ENCODE data around the gene DUOX1. TPM values are rescaled to one million over a fixed set of nuclear protein-coding genes. Genes with fewer than 3 reads are reported as not detected.

The DUOX1 gene
- polyA plus RNA-seq, 3 donors, result 0.22 TPM; not detected in 2

DNA sequence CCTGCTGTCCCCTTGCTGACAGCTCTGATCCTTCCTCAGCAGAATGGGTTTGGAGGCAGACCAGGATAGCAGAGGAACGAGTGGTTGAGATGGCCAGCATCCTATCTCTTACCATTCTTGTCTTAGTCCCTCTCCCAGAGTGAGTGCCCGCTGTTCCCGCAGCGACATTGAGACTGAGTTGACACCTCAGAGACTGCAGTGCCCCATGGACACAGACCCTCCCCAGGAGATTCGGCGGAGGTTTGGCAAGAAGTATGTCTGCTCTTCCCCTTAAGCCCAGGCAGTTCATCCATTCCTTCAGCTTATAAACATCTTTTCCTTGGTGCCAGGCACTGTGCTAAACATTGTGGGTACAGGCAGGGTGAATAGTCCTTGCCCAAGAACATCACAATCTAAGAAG is 21.2 kb downstream of the DUOX1 start:
- Histone ChIP-seq H2AFZ (ENCODE audit: insufficient read depth, low read depth, low read length, poor library complexity, severe bottlenecking) (no peak overlapping the region), H3K4me1 (ENCODE audit: control insufficient read depth in 1 of 2, insufficient read depth in 2 of 2, low read length in 2 of 2) (no peaks in the 10 kb centered on the region), H3K9ac (ENCODE audit: insufficient read depth, low read length, poor library complexity, severe bottlenecking) (no peak overlapping the region), H4K20me1 (ENCODE audit: insufficient read depth, low read length) (no peaks in the 10 kb centered on the region), H3K27ac (ENCODE audit: low read depth in 1 of 2, low read length in 2 of 2) (no peak overlapping the region), H3K36me3 (replicated peaks in 1 of 2; ENCODE audit: control insufficient read depth in 1 of 2, insufficient read depth in 2 of 2, low read length in 2 of 2) (no peaks in the 10 kb centered on the region), H3K4me3 (replicated peaks in 1 of 3; ENCODE audit: low read depth in 2 of 3, low read length in 3 of 3) (no peak overlapping the region), H3K9me3 (replicated peaks in 1 of 2; ENCODE audit: control insufficient read depth in 1 of 2, insufficient read depth in 1 of 2, low read length in 2 of 2) (no peaks in the 10 kb centered on the region), H3K79me2 (ENCODE audit: insufficient read depth, low read length) (no peaks in the 10 kb centered on the region), H3K4me2 (replicated peaks; ENCODE audit: extremely low read depth, low read length, poor library complexity, severe bottlenecking) (no peak overlapping the region), H3K27me3 (ENCODE audit: control insufficient read depth in 2 of 2, insufficient read depth in 2 of 2, low read length in 2 of 2) (no peaks in the 10 kb centered on the region)
- no peaks in the 10 kb centered on the region for H3K4me1 Mint-ChIP-seq
- DNase-seq, result no peak
- intact Hi-C loops (cut with micrococcal nuclease), result no loop called here
- H3K4me3 Mint-ChIP-seq, result no peak overlapping the region
- peaks cover 0 to 3% (median 0%) of the 10 kb centered on the region in 7 donors for H3K9me3 Mint-ChIP-seq
- H3K27ac Mint-ChIP-seq, result no peak overlapping the region
- 97% methylated on average over 6 of the region's 6 CpGs for WGBS (ENCODE audit: insufficient coverage)
- peaks cover 0 to 7% of the 10 kb centered on the region in 2 donors for H3K36me3 Mint-ChIP-seq
- TF ChIP-seq, protein P1, sequence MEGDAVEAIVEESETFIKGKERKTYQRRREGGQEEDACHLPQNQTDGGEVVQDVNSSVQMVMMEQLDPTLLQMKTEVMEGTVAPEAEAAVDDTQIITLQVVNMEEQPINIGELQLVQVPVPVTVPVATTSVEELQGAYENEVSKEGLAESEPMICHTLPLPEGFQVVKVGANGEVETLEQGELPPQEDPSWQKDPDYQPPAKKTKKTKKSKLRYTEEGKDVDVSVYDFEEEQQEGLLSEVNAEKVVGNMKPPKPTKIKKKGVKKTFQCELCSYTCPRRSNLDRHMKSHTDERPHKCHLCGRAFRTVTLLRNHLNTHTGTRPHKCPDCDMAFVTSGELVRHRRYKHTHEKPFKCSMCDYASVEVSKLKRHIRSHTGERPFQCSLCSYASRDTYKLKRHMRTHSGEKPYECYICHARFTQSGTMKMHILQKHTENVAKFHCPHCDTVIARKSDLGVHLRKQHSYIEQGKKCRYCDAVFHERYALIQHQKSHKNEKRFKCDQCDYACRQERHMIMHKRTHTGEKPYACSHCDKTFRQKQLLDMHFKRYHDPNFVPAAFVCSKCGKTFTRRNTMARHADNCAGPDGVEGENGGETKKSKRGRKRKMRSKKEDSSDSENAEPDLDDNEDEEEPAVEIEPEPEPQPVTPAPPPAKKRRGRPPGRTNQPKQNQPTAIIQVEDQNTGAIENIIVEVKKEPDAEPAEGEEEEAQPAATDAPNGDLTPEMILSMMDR (IDR thresholded peaks at IDR 0.05), result no peak
- peaks cover 3 to 7% (median 6%) of the 10 kb centered on the region in 3 donors for H3K27me3 Mint-ChIP-seq (ENCODE audit: low read depth in 3 of 3)

DNA sequence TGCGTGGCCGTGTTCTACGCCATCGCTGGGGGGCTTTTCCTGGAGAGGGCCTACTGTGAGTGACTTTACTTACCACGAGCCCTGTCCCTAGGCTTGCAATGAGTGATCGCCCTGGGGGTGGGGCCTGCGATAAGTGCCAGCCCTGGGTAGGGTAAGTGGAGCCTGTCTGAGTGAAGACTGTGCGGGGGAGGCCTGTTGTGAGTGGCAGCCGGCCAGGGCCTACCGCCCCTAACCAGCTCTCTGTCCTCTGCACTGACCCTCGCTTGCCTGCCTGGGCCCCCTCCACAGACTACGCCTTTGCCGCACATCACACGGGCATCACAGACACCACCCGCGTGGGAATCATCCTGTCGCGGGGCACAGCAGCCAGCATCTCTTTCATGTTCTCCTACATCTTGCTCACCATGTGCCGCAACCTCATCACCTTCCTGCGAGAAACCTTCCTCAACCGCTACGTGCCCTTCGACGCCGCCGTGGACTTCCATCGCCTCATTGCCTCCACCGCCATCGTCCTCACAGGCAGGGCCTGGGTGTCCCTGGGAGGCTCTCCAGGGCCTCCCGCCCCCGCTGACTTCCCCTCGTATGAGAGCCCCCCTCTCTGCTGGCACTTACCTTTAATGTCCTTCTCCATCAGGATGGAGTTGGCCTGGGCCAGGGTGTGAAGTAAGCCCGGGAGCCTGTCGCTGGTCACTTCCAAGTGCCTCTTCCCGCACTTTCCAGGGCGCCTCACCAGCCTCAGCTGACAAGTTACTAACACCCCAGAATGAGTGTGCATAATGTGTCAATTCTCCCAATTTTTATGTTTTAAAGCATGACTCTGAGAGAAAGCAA is 22.4 kb downstream of the DUOX1 start:
- 98% methylated on average over 31 of the region's 36 CpGs for WGBS (ENCODE audit: insufficient coverage)
- Histone ChIP-seq H2AFZ (ENCODE audit: insufficient read depth, low read depth, low read length, poor library complexity, severe bottlenecking) (no peak overlapping the region), H3K4me2 (replicated peaks; ENCODE audit: extremely low read depth, low read length, poor library complexity, severe bottlenecking) (no peak overlapping the region), H3K27ac (ENCODE audit: low read depth in 1 of 2, low read length in 2 of 2) (no peak overlapping the region), H3K9ac (ENCODE audit: insufficient read depth, low read length, poor library complexity, severe bottlenecking) (no peak overlapping the region), H3K4me1 (ENCODE audit: control insufficient read depth in 1 of 2, insufficient read depth in 2 of 2, low read length in 2 of 2) (no peaks in the 10 kb centered on the region), H4K20me1 (ENCODE audit: insufficient read depth, low read length) (no peaks in the 10 kb centered on the region), H3K9me3 (replicated peaks in 1 of 2; ENCODE audit: control insufficient read depth in 1 of 2, insufficient read depth in 1 of 2, low read length in 2 of 2) (no peaks in the 10 kb centered on the region), H3K79me2 (ENCODE audit: insufficient read depth, low read length) (no peaks in the 10 kb centered on the region), H3K27me3 (ENCODE audit: control insufficient read depth in 2 of 2, insufficient read depth in 2 of 2, low read length in 2 of 2) (no peaks in the 10 kb centered on the region), H3K36me3 (replicated peaks in 1 of 2; ENCODE audit: control insufficient read depth in 1 of 2, insufficient read depth in 2 of 2, low read length in 2 of 2) (no peaks in the 10 kb centered on the region), H3K4me3 (replicated peaks in 1 of 3; ENCODE audit: low read depth in 2 of 3, low read length in 3 of 3) (no peak overlapping the region)
- Mint-ChIP-seq H3K4me3 (no peak overlapping the region), H3K4me1 (no peaks in the 10 kb centered on the region), H3K27ac (peak overlapping the region in 1 of 7 donors; percentile 16), H3K9me3 (peaks cover 0 to 3% (median 0%) of the 10 kb centered on the region in 7 donors), H3K27me3 (ENCODE audit: low read depth in 3 of 3) (peaks cover 2 to 8% (median 7%) of the 10 kb centered on the region in 3 donors), H3K36me3 (peaks cover 2 to 7% of the 10 kb centered on the region in 2 donors)
- TF ChIP-seq, protein P1 (IDR thresholded peaks at IDR 0.05), result no peak
- no peak for DNase-seq
- intact Hi-C loops (cut with micrococcal nuclease), result no loop called here

Measured in CD14-positive monocyte (primary cell).